HG03378 (cell line): ENCODE results near the gene THAP4.
"Not testable (repeated sequence)": the region's sequence is repeated elsewhere in the genome, so short reads cannot be mapped to it uniquely, and the experiment has no call there.

Source experiments
- ATAC-seq: cut with Tn5 transposase; IDR thresholded peaks from one replicate; pipeline ENCODE4 v1.9.1; 2021; ENCODE audit warnings: mild to moderate bottlenecking, moderate library complexity; ENCODE audit not compliant: unreplicated experiment

THAP4 gene

DNA sequence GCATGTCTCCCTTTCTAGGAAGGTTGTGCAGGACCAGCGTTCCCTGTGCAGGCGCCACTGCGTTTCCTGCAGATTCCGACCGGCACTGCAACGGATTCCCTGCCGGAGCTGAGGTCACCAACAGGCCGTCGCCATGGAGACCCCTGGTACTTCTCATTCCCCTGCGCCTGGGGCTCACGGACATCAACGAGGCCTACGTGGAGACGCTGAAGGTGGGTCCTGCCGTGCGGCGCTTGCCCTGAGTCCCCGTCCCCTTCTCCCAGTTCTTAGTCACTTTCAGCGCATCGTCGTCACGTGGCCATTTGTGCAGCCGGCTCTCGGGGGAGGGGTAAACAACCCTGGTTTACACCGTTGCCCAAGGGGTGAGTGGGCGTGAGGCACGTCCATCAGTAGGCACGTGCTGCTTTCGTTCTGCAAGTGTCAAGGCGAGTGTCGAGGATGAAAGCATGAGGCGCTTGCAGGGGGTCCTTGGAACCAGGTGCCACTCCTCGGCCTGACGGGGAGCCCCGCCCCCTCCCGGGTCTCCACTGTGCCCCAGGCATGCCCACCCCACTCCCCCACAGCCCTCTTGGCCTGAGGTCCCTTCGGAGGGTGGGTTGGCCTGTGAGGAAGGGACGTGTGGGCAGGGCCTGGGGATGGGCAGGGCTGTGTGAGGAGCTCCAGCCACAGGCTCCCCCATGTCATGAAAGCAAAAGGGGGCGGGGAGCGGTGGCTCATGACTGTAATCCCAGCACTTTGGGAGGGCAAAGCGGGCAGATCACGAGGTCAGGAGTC lies 29.9 kb upstream of the THAP4 start:
- ATAC-seq, result no peak

DNA sequence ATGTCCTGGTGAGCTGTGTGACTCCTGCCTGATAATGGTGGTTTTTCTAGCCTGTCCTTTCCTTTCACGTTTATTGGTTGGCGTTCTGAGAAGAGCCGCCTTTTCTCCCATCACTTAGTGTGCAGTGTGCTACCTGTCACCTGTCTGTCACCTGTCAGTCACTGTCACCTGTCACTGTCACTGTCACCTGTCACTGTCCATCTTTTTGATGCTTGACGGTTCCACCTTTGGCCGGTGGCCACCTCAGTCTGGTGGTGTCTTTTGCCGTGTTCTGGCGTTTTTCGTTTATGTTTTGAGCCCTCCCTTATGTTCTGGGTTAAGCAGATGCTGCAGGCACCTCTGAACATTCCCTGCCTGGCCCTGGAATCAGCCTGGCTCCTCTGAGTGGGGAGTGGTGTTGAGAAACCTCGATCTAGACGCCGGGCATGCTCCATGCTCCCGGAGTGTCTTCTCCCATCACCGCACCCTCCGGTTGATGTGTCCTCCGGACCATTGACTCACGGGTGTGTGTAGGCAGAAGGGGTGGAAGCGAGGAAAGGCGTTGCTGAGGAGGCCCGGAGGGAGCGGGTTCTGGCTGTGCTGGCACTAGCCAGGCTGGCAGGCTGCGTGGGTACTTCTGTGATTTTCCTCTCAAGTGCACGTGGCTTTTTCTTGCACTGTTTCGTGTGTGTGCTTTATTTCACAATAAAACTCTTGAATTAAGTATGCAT lies 28.9 kb upstream of the THAP4 start:
- ATAC-seq, result no peak

DNA sequence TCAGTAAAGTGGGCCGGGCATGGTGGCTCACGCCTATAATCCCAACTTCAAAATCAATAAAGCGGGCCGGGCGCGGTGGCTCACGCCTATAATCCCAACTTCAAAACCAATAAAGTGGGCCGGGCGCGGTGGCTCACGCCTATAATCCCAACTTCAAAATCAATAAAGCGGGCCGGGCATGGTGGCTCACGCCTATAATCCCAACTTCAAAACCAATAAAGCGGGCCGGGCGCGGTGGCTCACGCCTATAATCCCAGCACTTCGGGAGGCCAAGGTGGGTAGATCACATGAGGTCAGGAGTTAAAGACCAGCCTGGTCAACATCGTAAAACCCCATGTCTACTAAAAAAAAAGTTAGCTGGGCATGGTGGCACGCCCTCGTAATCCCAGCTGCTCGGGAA lies 25.8 kb upstream of the THAP4 start:
- ATAC-seq, result not testable (repeated sequence)

DNA sequence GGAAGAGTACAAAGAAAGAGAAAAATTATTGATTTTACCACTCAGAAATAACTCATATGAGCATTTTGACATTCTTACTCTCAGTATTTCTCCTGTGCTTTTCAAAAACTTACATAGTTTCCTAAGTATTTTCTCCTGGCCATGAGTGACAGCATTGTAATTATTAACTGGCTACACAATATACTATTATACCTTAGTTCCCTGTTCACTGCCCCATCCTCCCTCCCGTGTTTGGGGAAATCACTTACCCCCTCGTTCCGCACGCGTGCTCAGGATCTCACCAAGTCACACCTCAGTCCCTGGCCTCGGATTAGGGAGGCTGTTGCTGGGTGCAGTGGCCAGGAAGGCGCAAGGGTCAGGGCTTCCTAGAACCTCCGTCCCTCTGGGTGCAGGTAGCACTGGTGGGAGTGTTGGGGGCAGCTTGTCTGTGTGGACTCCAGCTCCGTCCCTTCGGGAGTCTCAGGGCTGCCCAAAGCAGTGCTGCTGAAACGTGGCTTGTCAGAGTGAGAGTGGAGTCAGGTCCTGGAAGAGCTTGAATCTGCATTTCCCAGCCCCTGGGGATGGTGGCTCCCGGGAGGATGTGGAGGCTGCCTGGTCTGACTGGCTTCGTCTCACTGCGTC lies 23.7 kb upstream of the THAP4 start:
- no peak for ATAC-seq

DNA sequence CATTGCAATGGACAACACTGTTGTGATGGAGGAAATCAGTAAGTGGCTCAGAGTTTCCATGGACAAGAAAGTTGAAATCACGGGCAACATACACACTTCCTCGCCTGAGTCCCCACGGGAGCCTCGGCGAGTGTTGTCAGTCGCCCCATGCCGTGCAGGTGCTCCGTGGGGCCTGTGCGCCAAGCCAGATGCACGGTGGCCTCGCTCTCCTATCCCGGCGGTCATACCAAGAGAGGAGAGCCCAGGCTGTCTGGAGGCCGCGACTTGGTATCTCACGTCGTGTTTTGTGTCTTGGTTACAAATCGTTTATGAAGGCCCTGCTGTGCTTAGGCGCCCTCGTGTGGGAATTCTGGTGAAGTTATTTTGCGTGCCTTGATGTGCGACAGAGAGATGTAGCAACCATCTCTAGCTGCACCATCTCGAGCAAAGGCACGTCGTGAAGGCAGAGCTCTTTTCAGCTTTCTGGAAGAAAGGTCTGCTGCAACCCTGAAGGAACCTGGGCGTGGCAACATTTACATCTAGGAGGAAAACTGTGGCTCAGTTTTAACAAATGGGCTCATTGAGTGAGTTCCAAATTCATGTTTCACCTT lies 22.3 kb upstream of the THAP4 start:
- no peak for ATAC-seq

DNA sequence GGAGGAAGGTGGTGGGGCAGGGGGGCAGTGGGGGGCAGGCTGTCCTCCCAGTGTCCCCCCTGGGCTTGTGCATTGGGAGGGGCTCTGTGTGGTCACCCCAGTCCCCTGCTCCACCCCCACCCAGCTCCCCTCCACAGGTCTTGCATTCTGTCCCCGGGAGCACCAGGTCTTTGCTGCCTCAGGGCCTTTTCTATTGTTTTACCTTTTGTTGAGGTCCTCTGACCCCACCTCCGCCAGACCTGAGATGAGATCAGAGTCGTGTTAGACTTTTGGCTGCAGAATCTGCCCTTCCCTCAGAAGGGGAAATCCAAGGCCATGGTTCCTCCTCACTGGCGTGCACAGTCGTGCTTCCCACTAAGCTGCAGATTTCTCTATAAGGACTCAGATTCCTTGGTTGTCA lies 21.3 kb upstream of the THAP4 start:
- no peak for ATAC-seq

DNA sequence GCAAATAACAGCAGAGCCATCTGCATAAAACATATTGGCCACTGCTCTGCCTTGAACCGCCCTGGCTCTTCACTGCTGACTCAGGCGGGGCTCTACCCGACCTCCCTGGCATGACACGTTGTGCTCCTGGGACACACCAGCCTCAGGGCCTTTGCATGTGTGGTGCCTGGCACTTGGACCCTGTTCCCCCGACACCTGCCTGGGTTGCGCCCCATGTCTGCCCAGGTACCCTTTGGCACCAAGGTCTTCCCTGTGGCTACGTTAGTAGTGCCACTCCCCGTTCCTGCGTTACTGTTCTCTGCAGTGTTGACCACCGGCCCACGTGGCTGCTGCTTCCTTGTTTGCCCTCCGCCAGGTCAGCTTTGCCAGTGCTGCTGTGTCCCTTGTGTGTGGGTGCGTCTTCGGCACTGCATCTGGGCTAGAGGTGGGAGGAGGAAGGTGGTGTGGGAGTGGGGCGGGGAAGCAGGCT lies 20.9 kb upstream of the THAP4 start:
- no peak for ATAC-seq

DNA sequence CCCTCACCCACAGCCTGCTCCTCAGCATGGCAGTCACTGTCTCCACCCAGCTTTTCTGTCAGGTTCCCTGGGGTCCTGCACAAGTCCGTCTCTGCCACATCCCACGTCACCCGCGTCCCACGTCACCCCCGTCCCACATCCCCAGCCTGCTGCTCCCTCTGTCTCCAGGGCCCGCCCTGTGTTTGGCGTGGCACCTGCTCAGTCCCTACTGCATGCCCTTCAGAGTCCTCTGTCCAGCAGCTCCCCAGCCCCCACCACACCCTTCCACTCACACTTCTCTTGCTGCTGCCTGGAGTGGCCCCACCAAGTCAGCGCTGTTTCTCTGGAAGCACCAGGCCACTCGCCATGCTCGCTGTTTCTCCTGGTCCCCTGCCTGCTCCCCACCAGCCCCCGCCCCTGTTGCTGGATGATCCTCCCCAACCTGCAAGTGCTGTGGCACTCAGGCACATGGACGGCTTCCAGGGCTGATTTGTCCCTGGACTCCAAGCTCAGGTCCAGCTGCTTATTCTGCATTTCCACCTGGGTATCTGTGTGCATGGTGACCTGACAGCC lies 19.3 kb upstream of the THAP4 start:
- ATAC-seq, result no peak

DNA sequence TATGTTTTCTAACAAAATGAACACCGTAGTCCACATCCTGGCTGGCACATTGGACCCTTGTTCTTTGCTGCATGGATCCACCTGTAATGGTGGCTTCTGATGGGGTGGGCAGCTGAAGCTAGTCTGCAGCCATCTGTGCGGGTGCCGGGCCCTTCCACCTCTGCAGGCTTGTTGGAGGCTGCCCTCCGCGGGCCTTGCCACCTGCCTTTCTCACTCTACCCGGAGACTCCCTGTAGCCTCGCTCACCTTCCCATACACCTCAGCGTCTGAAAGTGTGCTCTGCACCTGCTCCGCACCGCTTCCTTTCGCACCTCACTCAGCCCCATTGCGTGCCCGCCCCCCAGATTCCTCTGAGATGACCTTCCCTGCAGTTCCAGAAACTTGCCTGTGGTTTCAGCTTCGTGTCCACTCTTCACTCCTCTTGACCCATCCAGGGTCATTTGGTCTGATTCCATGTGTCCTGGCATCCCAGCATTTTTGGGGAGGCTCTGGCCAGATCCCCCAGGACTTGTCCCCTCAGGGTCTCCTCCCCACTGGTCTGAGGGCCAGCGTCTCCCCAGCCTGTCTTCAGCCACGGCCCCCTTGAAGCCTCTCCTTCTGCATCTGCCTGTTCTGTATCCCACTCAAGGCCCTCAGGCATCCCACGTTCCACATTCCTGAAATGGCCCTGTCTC lies 18.7 kb upstream of the THAP4 start:
- ATAC-seq, result no peak

DNA sequence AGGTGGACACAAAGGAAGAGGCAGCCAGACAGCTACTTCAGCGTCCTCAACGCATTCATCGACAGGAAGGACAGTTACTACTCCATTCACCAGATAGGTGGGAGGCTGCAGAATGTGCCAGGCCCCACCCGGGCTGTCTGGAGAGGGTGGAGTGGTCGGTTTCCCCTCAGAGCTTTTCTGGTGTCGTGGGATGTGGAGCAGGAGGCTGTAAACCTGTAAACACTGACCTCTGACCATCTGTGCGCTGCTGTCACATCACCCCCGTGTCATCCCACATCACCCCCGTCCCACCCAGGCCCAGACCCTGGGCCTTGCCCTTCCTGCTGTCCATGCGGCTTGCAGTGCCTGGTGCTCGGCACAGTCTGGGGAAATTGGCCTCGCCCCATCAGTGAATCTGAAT lies 17.6 kb upstream of the THAP4 start:
- ATAC-seq, result no peak

DNA sequence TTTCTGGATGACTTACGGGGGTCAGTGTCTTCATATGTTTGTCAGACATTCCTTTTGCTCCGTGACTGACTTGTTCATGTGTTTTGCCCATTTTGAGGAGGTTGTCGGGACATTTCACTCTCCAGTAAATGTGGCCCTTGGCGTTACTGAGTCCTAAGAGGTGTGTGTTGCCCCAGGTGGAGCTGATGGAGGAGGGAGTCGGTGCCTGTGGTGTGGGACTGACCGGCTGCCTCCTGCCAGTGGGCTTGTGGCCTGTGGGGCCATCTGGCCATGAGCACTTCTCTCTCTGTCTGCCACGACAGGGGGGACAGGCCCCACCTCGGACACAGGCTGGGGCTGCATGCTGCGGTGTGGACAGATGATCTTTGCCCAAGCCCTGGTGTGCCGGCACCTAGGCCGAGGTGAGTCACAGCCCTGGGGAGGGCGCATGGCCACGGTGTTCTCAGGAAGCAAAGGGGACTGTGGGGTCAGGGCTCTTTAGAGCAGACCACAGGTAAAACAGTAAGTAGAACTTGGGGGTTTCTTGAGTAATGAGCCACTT lies 16.3 kb upstream of the THAP4 start:
- ATAC-seq, result no peak

DNA sequence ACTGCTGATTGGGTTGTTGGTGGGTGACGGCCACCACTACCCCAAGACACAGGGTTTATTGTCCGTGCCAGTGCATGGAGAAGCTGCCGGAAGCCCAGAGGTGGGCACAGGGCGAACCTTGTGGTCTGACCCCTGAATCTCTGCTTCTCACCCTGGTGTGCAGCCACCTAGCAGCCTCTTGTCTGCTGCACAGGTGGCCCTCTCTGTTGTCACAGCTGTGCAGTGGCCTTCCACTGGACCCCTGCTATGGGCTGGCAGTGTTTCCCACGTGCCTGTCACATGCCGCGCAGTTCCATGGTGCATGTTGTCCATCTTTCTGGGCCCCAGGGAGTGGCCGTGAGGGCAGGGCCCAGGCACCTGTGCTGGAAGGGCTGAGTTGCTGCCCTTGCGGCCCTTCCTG lies 15.8 kb upstream of the THAP4 start:
- ATAC-seq, result no peak

DNA sequence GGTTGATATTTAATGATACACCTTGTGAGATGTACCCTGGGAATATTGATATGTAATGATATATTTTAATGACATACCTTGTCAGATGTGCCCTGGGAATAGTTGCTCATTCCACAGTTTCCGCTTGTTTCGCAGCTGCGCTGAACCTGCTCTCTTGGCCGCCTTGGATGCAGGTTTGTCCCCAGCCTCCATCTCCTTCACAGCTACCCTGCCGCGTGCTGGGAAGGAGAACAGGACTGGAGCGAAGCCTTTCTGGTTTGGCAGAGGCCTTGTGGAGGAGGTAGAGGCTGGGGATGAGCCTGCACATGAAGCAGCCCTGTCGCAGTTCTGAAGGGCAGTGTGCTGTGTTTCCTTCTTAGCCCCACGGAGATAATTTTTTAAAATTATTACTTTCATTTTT lies 15.2 kb upstream of the THAP4 start:
- no peak for ATAC-seq

DNA sequence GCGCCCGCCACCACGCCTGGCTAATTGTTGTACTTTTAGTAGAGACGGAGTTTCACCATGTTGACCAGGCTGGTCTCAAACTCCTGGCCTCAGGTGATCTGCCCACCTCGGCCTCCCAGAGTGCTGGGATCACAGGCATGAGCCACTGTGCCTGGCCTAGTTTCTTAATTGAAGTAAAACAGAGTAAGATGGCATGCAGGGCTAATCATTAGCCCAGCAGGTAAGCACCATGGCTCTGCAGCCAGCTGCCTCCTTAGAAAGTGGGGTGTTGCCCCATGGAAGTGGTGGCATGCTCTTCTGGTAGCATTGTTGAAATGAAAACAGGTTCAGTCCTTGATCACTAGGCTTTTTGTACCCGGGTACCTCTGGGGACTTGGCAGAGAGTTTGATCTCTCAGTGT lies 13.0 kb upstream of the THAP4 start:
- ATAC-seq, result no peak

DNA sequence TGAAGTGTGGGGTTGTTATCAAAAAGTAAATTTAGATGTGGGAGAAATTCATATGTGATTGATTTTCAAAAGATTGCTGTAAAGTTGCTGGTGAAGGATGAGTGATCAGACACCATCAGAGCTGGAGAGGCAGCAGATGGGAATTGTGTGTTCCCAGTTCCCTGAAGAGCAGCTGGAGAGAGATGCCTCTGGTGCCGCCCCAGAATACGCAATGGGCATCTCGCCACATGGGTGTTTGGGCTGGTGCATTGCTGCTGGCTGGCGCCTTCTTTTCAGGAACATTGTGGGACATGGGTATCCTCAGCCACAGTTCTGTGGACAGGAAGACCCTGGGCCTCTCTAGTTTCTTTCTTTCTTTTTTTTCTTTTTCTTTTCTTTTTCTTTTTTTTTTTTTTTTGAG lies 12.4 kb upstream of the THAP4 start:
- no peak for ATAC-seq

DNA sequence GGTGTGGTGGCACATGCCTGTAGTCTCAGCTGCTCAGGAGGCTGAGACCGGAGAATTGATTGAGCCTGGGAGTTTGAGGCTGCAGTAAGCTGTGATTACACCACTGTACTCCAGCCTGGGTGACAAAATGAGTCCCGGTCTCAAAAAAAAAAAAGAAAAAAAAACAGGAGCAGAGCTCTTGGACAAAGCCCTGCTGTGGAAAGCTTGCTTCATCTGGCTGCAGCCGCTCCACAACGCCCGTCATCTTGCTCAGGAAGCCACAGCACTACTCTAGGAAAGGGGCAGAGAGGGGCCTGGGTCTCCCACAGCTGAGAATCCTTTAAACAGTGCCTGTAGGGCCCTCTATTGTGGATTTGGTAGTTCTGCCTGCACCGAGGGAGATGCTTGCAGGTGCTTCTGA lies 11.5 kb upstream of the THAP4 start:
- no peak for ATAC-seq

DNA sequence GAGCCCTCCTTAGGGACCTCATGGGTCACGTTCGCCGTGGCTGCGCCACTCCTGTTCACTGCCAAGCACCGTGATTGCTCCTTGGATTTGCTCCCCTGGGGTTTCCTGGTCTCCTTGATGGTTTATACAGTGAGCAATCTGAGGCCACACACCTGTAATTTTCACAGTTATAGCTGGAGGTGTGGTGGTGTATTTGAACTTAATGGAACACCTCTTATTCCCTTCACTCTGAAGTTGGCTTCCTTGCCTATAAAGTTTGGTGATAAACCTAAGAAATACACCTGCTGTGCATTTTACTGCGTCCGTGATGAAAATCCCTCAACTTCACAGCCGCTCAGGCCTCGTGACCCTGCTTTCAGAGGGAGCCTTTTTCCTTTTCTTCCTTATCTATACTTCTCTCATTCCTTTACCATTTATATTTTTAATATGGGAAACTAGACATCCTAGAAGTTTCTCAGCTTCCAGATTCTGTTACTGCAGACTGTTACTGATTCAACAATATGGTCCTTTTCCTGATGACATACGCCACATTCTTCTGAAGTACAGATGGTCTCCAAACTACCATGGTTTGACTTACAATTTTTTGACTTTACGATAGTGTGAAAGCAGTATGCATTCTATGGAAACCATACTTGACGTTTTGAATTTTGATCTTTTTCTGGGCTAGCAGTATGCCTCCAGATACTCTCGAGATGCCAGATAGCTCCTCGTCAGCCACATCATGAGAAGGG lies 9.1 kb upstream of the THAP4 start:
- ATAC-seq, result no peak

DNA sequence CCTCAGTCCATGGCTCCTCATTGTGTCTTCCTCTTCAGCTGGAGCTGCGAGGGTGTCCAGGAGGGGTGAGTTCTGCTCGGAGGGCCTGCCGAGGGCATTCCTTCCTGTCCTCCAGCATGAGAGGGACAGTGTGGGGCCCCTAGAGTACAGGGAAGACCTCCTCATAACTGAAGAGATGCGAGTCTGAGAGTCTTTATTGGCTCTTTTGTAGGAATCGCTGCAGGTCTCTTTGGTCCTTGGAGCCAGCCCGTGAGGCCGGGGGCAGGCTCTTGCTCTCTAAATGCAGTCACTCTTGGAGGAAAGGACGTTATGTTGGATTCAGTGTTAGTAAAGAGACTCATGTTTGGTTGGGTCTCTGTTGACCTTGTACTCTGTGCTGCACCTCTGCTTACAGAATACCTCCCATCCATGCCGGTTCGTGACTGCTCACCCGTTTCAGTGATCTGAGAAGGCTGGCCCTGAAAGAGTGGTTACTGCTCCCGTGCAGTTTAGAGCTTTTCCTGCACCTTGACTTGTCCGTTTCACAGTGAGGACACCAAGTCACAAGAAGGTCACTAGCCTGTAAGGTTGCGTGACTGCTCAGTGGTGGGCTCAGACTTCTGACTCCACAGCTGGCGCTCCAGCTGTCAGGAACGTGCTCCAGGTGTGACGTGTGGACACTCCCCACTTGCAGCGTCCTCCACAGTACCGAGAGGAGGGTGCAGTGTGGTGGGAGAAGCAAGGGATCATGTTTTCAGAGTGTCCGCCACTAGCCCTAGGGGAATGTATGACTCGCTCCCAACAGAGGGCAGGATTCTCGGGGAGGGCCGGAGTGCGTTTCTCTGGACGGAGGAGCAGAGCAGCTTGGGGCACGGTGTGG lies 8.3 kb upstream of the THAP4 start:
- no peak for ATAC-seq

DNA sequence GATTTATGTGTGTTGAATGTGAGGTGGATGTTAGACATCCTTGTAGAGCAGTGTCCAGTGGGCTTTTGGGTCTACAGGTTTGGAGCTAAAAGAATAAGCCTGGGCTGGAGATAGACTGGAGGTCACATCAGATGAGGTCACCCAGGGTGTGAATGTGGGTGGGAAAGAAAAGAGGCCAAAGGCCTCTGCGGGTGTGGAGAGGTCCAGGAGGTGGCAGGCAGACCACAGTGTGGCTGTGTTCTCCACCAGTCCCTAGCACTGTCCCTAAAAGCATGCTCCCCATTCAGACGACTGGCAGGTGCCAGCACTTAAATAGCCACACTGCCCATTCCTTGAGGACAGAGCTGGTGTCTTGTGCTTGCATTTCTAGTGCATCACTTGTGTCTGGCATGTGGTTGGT lies 4.7 kb upstream of the THAP4 start:
- no peak for ATAC-seq
